ENCODE measurements around the gene OR6N1. TPM values are rescaled to one million over a fixed set of nuclear protein-coding genes. Genes with fewer than 3 reads are reported as not detected.

The OR6N1 gene
- polyA plus RNA-seq, 1 of the 3 experiments (the other 2 are of a cell fraction) = not detected

DNA sequence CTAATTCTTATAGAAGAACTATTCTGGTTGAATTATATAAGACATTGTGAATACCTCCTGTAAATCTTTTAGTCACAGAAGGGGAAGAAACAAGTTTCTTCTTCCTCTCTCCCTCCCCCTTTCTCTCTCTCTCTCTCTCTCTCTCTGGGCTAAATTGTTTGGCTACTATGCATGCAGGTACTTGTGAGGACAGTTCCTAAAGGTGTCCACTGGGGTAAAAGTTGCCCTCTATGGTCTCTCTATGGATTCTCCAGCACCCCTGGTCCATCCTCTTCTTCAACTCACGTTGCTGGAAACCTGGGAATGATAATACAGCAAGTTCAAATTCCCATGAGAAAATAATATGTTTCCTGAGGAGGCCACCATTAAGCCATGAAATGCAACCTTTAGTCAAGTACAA is 57.2 kb downstream of the OR6N1 start:
- no peak overlapping the region for H3K9ac ChIP-seq
- TF ChIP-seq EP300 (IDR thresholded peaks at IDR 0.05; ENCODE audit: borderline replicate concordance in 1 of 2, low read depth in 1 of 2, low read length in 1 of 2) = no peak
- TF ChIP-seq FOSL2 (IDR thresholded peaks at IDR 0.05; ENCODE audit: borderline replicate concordance, low read depth) = no peak
- H3K27ac ChIP-seq (ENCODE audit: low read depth in 2 of 2, low read length in 1 of 2) = no peak overlapping the region
- H3K9me3 ChIP-seq = no peaks in the 10 kb centered on the region
- POLR2A ChIA-PET = no interaction called here
- no peaks in the 10 kb centered on the region for H3K36me3 ChIP-seq (replicated peaks in 1 of 2; ENCODE audit: control insufficient read depth in 1 of 2, insufficient read depth in 2 of 2, low read length in 1 of 2)
- H4K20me1 ChIP-seq (ENCODE audit: insufficient read depth) = no peaks in the 10 kb centered on the region
- no peaks in the 10 kb centered on the region for H3K9me2 ChIP-seq
- H3K4me2 ChIP-seq = no peak overlapping the region
- no peaks in the 10 kb centered on the region for H3K27me3 ChIP-seq (ENCODE audit: insufficient read depth)
- no peaks in the 10 kb centered on the region for H3K79me2 ChIP-seq (ENCODE audit: insufficient read depth)
- H2AFZ ChIP-seq (ENCODE audit: low read depth) = no peak overlapping the region
- no peak for DNase-seq
- H3K4me1 ChIP-seq (ENCODE audit: control insufficient read depth in 1 of 2, insufficient read depth in 2 of 2, low read depth in 1 of 2, low read length in 1 of 2) = no peaks in the 10 kb centered on the region
- no peaks in the 10 kb centered on the region for H3F3A ChIP-seq (replicated peaks; ENCODE audit: insufficient read depth)
- CTCF ChIA-PET = no interaction called here
- H3K4me3 ChIP-seq (ENCODE audit: low read depth in 2 of 2, low read length in 1 of 2) = no peak overlapping the region
- 0% methylated on average over 1 of the region's 1 CpG for WGBS (ENCODE audit: low lambda C conversion rate)

Small RNA genes within 50 kb of the gene (small RNA-seq; reads per million reads assigned to genes)
- gene OR2AQ1P = 0 reads per million in 7 experiments

Other genes starting within 250 kb of the OR6N1 start
- gene OR6Y1, start 217.8 kb downstream of the OR6N1 start, polyA plus RNA-seq (2012; rRNA removed) = not detected in 2 replicates
- gene OR6P1, start 201.6 kb downstream of the OR6N1 start, polyA plus RNA-seq (2012; rRNA removed) = not detected in 2 replicates
- gene OR10X1, start 192.3 kb downstream of the OR6N1 start, polyA plus RNA-seq (2012; rRNA removed) = not detected in 2 replicates
- gene OR10Z1, start 166.9 kb downstream of the OR6N1 start, polyA plus RNA-seq (2012; rRNA removed) = not detected in 2 replicates
- not detected in 2 replicates for gene SPTA1, start 85.5 kb downstream of the OR6N1 start, polyA plus RNA-seq (2012; rRNA removed)
- gene OR6K2, start 71.5 kb downstream of the OR6N1 start, polyA plus RNA-seq (2012; rRNA removed) = not detected in 2 replicates
- gene OR6K3, start 51.5 kb downstream of the OR6N1 start, polyA plus RNA-seq (2012; rRNA removed) = not detected in 2 replicates
- not detected in 2 replicates for gene OR6K6, start 17.5 kb downstream of the OR6N1 start, polyA plus RNA-seq (2012; rRNA removed)
- not detected in 2 replicates for gene OR6N2, start 9.0 kb upstream of the OR6N1 start, polyA plus RNA-seq (2012; rRNA removed)
- gene MNDA, start 59.2 kb upstream of the OR6N1 start, polyA plus RNA-seq (2012; rRNA removed) = not detected in 2 replicates
- gene PYHIN1, start 159.4 kb upstream of the OR6N1 start, polyA plus RNA-seq (2012; rRNA removed) = not detected in 2 replicates
- 56.1 and 72.4 TPM in 2 replicates for gene IFI16, start 237.7 kb upstream of the OR6N1 start, polyA plus RNA-seq (2012; rRNA removed)

Measured in SK-N-SH (cell line).